ENCODE results near the gene ADAMTS13.

Gene ADAMTS13

DNA sequence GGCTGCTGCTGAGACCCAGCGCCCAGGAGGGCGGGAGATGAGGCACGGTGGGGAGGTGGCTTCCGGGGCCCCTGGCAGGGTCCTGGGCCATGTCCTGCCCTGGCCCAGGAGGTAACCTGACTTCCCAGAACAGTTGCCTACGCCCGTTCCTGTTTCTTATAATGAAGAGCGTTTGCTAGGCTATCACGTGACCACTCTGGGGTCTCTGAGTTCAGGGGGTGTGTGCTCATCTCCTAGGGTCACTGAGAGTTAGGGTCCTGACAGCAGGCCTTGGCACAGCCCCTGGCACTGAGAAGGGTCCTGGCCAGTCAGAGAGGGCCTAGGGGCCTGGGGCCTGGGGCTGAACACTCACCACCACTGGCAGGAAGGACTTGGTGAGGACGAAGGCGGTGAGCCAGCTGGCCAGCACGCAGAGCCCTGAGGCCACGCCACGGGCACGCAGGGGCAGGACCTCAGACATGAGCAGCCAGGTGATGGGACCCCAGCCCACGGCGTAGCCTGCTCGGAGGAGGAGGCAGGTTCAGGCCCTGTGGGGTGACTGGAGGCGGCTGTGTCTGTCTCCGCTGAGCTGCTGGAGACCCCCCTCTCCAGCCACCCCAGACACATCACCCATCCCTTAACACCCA lies 50.7 kb downstream of the ADAMTS13 start:
- no peak overlapping the region for H3K9ac ChIP-seq (ENCODE audit: low read length)
- peaks cover 27% of the 10 kb centered on the region for H3K36me3 ChIP-seq (replicated peaks; ENCODE audit: low read depth, low read length)
- H3K9me3 ChIP-seq (ENCODE audit: insufficient read depth, low read length) = no peaks in the 10 kb centered on the region
- H3K27me3 ChIP-seq (ENCODE audit: low read depth, low read length) = no peaks in the 10 kb centered on the region
- H3K4me2 ChIP-seq (ENCODE audit: low read length) = no peak overlapping the region
- TF ChIP-seq, protein P1, sequence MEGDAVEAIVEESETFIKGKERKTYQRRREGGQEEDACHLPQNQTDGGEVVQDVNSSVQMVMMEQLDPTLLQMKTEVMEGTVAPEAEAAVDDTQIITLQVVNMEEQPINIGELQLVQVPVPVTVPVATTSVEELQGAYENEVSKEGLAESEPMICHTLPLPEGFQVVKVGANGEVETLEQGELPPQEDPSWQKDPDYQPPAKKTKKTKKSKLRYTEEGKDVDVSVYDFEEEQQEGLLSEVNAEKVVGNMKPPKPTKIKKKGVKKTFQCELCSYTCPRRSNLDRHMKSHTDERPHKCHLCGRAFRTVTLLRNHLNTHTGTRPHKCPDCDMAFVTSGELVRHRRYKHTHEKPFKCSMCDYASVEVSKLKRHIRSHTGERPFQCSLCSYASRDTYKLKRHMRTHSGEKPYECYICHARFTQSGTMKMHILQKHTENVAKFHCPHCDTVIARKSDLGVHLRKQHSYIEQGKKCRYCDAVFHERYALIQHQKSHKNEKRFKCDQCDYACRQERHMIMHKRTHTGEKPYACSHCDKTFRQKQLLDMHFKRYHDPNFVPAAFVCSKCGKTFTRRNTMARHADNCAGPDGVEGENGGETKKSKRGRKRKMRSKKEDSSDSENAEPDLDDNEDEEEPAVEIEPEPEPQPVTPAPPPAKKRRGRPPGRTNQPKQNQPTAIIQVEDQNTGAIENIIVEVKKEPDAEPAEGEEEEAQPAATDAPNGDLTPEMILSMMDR (IDR thresholded peaks at IDR 0.05; ENCODE audit: low read depth, low read length) = no peak
- TF ChIP-seq EZH2phosphoT487 (IDR thresholded peaks at IDR 0.05; ENCODE audit: low read depth) = no peak
- H4K20me1 ChIP-seq (ENCODE audit: insufficient read depth, low read length) = peaks cover 9% of the 10 kb centered on the region
- H3K4me3 ChIP-seq (ENCODE audit: low read length) = no peak overlapping the region
- peaks cover 6% of the 10 kb centered on the region for H3K79me2 ChIP-seq (ENCODE audit: low read length)
- peaks cover 29% of the 10 kb centered on the region for H3K4me1 ChIP-seq (ENCODE audit: low read length)
- no peak overlapping the region for H3K27ac ChIP-seq (ENCODE audit: low read length)
- no peak overlapping the region for H2AFZ ChIP-seq (ENCODE audit: low read depth, low read length)

DNA sequence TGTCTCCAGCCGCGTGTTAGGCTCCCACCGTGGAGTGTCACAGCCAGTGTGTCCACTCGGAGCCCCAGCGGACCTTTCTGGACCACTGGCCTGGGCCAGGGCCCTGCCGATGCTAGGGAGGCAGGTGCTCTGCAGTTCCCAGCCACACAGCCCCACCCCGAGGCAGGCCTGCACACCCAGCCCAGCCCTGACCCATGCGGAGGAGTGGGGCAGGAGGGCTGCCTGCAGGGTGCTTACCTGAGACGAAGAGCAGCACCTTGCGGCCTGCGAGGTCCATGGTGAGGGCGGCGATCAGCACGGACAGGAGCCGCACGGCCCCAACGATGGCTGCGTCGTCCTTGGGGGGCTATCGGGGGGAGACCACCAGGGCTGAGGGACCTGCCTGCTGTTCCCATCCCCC lies 51.6 kb downstream of the ADAMTS13 start:
- Histone ChIP-seq H4K20me1 (ENCODE audit: insufficient read depth, low read length) (peaks cover 9% of the 10 kb centered on the region), H3K4me2 (ENCODE audit: low read length) (no peak overlapping the region), H3K4me3 (ENCODE audit: low read length) (no peak overlapping the region), H3K79me2 (ENCODE audit: low read length) (peaks cover 15% of the 10 kb centered on the region), H3K9me3 (ENCODE audit: insufficient read depth, low read length) (no peaks in the 10 kb centered on the region), H3K36me3 (replicated peaks; ENCODE audit: low read depth, low read length) (peaks cover 27% of the 10 kb centered on the region), H3K4me1 (ENCODE audit: low read length) (peaks cover 35% of the 10 kb centered on the region), H2AFZ (ENCODE audit: low read depth, low read length) (no peak overlapping the region), H3K9ac (ENCODE audit: low read length) (no peak overlapping the region), H3K27me3 (ENCODE audit: low read depth, low read length) (no peaks in the 10 kb centered on the region), H3K27ac (ENCODE audit: low read length) (no peak overlapping the region)
- TF ChIP-seq, protein P1 (IDR thresholded peaks at IDR 0.05; ENCODE audit: low read depth, low read length) = no peak
- TF ChIP-seq EZH2phosphoT487 (IDR thresholded peaks at IDR 0.05; ENCODE audit: low read depth) = no peak

DNA sequence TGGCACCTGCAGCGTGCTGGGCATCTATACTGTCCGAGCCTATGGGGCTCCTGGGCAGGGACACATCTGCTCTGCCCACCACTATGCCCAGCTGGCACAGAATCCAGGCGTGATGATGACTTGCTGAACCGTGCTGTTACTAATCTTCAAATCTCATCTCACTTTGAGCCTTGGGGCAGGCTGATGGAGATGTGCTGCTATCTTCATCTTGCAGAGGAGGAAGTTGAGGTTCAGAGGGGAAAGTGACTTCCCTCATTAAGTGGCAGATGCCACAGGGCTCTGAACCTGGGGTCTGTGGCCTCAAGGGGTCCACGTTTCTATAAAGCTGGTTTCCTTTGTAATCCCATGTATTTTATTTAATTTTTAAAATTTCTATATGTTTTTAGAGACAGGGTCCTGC lies 52.0 kb downstream of the ADAMTS13 start:
- Histone ChIP-seq H4K20me1 (ENCODE audit: insufficient read depth, low read length) (peaks cover 9% of the 10 kb centered on the region), H3K4me2 (ENCODE audit: low read length) (no peak overlapping the region), H3K4me3 (ENCODE audit: low read length) (no peak overlapping the region), H3K27ac (ENCODE audit: low read length) (no peak overlapping the region), H2AFZ (ENCODE audit: low read depth, low read length) (no peak overlapping the region), H3K79me2 (ENCODE audit: low read length) (peaks cover 16% of the 10 kb centered on the region), H3K9me3 (ENCODE audit: insufficient read depth, low read length) (no peaks in the 10 kb centered on the region), H3K4me1 (ENCODE audit: low read length) (peaks cover 35% of the 10 kb centered on the region), H3K9ac (ENCODE audit: low read length) (no peak overlapping the region), H3K36me3 (replicated peaks; ENCODE audit: low read depth, low read length) (peaks cover 27% of the 10 kb centered on the region), H3K27me3 (ENCODE audit: low read depth, low read length) (no peaks in the 10 kb centered on the region)
- TF ChIP-seq EZH2phosphoT487 (IDR thresholded peaks at IDR 0.05; ENCODE audit: low read depth) = no peak

DNA sequence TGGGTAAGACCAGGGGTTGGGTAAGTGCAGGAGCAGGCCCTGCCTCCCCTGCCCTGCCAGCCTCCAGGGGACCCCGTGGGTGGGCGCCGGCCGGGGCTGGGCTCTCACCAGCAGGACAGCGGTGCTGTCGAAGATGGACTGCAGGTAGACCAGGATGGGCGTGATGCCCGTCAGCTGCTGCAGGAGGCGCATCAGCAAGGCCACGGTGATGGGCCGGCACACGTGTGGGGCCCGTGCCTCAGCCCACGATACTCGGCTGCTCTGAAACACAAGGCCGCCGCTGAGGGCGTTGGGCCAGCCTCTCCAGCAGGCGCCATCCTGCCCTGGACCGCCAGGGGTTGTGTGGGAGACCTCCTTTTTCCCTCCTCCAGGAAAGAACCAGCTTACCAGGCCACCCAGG lies 52.7 kb downstream of the ADAMTS13 start:
- Histone ChIP-seq H3K4me3 (ENCODE audit: low read length) (no peak overlapping the region), H4K20me1 (ENCODE audit: insufficient read depth, low read length) (peaks cover 9% of the 10 kb centered on the region), H3K27me3 (ENCODE audit: low read depth, low read length) (no peaks in the 10 kb centered on the region), H3K4me2 (ENCODE audit: low read length) (no peak overlapping the region), H3K9ac (ENCODE audit: low read length) (no peak overlapping the region), H3K9me3 (ENCODE audit: insufficient read depth, low read length) (no peaks in the 10 kb centered on the region), H3K79me2 (ENCODE audit: low read length) (peaks cover 16% of the 10 kb centered on the region), H2AFZ (ENCODE audit: low read depth, low read length) (no peak overlapping the region), H3K4me1 (ENCODE audit: low read length) (peaks cover 40% of the 10 kb centered on the region), H3K36me3 (replicated peaks; ENCODE audit: low read depth, low read length) (peaks cover 27% of the 10 kb centered on the region), H3K27ac (ENCODE audit: low read length) (no peak overlapping the region)
- TF ChIP-seq, protein P1 (IDR thresholded peaks at IDR 0.05; ENCODE audit: low read depth, low read length) = no peak
- no peak for TF ChIP-seq EZH2phosphoT487 (IDR thresholded peaks at IDR 0.05; ENCODE audit: low read depth)

Measured in OCI-LY3 (cell line).